Left ventricle myocardium superior (tissue), 1 donor: ENCODE data around the gene GATA6. TPM values are rescaled to one million over a fixed set of nuclear protein-coding genes. Genes with fewer than 3 reads are reported as not detected.

Source experiments
- ATAC-seq: fragments of 200-7000 bp; cut with Tn5 transposase; one replicate; pipeline ENCODE4 v1.9.1; 2020; ENCODE audit warnings: mild to moderate bottlenecking, moderate library complexity
- DNase-seq: peaks from one replicate; pipeline ENCODE4 v3.0.0-alpha.2; 2020
- intact Hi-C: fragments of 100-400 bp; cut with micrococcal nuclease; formaldehyde crosslinking; loops from one replicate; pipeline ENCODE4 v1.11.0; 2022
- total RNA-seq: library from RNA; stranded (reverse); fragmentation: NEBNext Ultra II Directional; extraction: Animal tissue kit (Norgen Biotek cat#: 25700); gene quantifications from one replicate; pipeline ENCODE4 v1.2.1, GENCODE V29; 2021
- donor health status: DM: no; HTN: yes; CAD: no; lungs with severe emphysema.

GATA6 gene
- total RNA-seq, 1 donor from 2014 or later, result 62.3 TPM

DNA sequence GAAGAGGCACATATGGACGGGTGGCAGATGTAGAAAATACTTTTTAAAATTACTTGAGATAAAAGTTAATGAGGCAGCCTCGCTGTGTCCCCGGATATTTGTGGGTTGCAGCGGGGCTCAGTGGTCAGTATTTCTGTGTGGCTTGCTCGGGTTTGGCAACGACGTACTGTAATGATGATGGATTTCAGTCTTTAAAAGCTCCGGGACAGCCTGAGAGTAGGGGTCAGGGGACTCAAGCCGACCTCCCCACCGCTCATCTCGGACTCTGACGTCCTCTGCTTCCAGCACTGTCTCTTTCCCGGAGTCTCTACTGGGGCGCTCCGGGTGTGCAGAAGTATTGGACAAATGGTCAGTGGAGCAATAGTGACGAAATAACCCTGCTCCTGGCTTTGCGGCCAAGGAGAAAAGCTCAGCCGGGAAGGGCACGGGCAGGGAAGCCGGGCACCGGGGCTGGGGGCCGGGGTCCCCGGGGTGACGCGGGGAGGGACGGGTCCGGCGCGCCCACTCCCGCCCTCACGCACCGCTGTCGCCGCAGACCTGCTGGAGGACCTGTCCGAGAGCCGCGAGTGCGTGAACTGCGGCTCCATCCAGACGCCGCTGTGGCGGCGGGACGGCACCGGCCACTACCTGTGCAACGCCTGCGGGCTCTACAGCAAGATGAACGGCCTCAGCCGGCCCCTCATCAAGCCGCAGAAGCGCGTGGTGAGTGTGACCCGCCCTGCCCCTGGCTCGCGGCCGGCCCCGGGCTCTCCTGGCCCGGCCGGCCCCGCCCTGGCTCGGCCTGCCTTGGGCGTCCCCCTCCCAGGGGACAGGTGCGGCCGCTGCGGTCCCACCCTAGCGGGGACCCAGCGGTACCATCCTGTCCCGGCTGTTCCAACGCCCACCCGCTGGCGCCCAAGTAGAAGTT lies 7.3 kb downstream of the GATA6 start:
- ATAC-seq (peak; percentile 52), DNase-seq (peak; percentile 66)
- intact Hi-C loops, result no loop called here

GRCh38 chr18:22177327-22177871 lies 8.0 kb downstream of the GATA6 start:
- DNase-seq (no peak), ATAC-seq (no peak)
- intact Hi-C loops, result no loop called here

DNA sequence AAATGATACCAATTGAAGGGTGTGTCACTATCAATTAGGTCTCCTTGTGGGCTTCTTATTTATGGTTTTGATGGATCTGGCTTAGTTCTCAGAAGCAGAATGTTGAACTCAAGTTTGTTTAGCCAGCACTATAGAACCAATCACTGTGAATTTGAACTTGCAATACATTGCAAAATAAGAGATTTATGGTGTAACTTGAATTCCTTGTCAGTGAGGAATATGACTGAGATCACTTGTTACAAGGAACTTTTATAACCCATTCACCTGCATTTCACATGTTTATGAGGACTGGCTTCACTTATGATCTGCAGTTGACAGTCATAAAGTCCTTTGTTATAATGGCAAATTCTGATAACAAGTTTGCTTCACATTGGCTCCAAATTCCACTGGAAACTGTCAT lies 9.8 kb downstream of the GATA6 start:
- no peak for DNase-seq
- ATAC-seq, result no peak
- intact Hi-C loops, result no loop called here

DNA sequence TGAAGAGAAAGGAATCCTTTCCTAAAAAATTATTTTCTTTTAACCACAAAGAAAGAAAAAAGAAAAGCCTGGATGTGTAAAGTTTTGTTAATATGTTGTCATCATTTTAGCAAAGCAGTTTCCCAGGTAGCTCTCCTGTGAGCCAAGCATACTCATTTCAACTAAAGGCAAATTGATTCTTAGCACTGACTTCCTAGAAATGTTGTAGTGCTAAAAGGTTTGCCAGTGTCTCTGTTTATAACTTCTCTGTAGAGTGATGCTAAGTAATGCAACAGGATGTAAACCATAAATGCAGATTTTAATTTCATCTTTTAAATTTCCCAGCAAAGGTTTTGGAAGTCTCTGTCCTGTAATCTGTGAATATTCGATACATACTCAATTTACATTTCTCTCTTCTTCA lies 10.2 kb downstream of the GATA6 start:
- DNase-seq, result no peak
- intact Hi-C loops, result loop anchor here (10.0 kb wide), 1 partner anchor 385 kb away; no protein-coding TSS in a partner anchor
- no peak for ATAC-seq

DNA sequence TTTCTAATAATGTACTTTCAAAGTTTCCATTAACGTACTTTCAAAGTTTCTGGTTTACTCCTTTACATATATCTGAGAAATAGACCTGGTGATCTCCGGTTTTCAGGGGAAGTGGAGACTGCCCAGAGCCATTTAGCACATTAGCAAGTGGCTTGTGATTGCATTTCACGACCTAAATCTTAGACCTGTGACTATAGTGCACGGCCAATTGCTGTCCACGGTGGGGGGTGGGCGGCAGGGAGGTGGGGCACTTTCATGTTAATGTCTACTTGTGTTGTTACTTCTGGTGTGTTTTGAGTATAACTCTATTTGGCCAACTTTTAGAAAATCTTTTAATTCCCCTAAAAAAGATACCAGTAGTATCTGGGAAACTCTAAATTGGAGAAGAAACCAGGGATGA lies 11.3 kb downstream of the GATA6 start:
- intact Hi-C loops, result loop anchor here (10.0 kb wide), 1 partner anchor 384 kb away; no protein-coding TSS in a partner anchor
- DNase-seq (no peak), ATAC-seq (no peak)

GRCh38 chr18:22182884-22183697 lies 13.7 kb downstream of the GATA6 start:
- intact Hi-C loops, result loop anchor here (10.0 kb wide), 1 partner anchor 382 kb away; no protein-coding TSS in a partner anchor
- DNase-seq, result no peak
- ATAC-seq, result no peak

DNA sequence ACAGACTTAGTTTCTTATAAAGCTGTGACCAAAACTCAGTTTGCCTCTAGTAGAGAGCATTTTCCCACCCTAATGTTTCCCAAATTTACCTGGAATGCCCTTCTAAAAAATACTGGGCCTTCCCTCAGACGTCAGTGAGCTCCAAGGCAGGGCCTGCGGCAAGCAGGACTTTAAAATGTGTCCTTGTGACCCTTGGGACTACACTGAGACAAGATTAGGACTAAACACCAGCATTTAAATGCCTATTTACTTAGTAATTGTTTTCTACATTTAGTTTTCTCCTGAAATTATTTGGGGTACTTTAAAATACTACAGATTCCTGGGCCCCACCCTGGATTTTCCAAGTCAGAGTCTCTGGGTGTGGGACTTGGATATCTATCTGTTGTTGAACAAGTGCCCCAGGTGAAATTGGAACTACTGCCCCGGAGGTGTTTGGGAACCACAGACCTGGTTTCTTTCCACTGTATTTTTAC lies 14.3 kb downstream of the GATA6 start:
- ATAC-seq (no peak), DNase-seq (no peak)
- intact Hi-C loops, result loop anchor here (10.0 kb wide), 1 partner anchor 381 kb away; no protein-coding TSS in a partner anchor

GRCh38 chr18:22184573-22184972 lies 15.2 kb downstream of the GATA6 start:
- ATAC-seq (peak; percentile 46), DNase-seq (peak; percentile 45)
- intact Hi-C loops, result loop anchor here (10.0 kb wide), 1 partner anchor 380 kb away; no protein-coding TSS in a partner anchor

GRCh38 chr18:22185273-22185672 lies 15.9 kb downstream of the GATA6 start:
- ATAC-seq (peak; percentile 63), DNase-seq (peak; percentile 69)
- intact Hi-C loops, result loop anchor here (10.0 kb wide), 1 partner anchor 380 kb away; no protein-coding TSS in a partner anchor

DNA sequence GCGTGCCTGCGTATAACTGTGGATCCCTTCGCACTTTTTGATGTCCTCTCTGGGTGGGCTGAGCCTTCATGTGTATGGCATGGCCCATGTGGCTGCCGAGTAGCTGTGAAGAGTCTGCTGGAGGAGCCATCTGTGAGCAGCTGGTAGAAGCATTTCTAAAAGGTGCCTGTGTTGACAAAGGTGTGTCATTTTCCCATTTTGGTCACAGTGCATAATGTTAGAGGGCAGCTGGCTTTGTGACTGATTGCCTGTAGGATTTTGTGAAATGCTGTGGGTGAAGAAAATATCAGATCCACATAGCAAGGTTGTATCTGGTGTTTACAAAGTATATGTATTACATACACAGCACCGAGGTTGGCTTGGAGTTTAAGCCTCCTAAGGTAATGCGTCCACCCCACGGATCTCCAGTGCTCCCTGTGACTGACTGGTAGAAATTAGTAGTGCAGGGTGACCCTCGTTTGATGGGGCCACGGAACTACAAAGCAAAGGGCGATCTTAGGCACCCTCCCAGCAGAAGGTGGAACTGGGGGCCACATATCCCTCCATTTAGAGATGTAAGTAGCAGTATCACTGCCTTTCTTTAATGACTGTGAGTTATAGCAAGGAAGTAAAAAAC lies 16.5 kb downstream of the GATA6 start:
- ATAC-seq (peak; percentile 1), DNase-seq (no peak)
- intact Hi-C loops, result loop anchor here (10.0 kb wide), 1 partner anchor 379 kb away; no protein-coding TSS in a partner anchor

GRCh38 chr18:22186484-22186971 lies 17.1 kb downstream of the GATA6 start:
- no peak for DNase-seq

DNA sequence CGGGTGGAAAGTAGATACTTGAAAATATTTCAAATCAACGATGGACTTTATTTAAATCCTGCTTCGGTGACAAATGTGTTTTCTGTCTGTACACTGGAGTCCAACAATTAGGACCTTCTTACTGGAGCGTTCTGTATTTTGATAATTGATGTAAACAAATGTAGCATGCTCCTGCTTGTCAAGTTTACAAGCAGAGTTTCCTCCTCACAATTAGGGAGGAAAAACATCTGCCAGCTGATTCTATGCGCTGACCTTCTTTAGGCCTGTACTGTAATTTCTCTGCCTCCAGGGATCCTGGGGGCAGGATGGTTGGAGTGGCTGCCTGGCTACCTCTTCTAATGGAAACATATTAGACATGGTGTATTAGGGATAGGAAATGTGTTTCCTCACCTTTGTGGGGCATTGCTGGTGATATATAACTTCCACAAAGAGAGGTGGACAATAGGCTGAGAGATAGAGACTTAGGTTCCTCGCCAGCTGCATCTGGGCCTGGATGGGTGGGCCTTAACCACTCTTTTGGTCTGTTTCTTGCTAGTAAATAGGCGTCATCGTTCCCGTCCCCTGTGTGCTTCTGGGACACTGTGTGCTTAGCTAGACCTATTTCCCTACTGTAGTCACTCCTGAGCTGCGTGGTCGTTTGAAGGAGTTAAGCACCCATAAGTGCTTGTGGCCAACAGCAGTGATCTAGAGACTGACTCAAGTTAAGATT lies 19.3 kb downstream of the GATA6 start:
- DNase-seq, result peak; percentile 63
- intact Hi-C loops, result loop anchor here (10.0 kb wide), 1 partner anchor 376 kb away; no protein-coding TSS in a partner anchor
- ATAC-seq, result peak; percentile 53

More at GRCh38 chr18:22186484-22186971, 17.1 kb downstream of the GATA6 start:
- peak; percentile 10 for ATAC-seq
- intact Hi-C loops, result loop anchor here (10.0 kb wide), 1 partner anchor 378 kb away; no protein-coding TSS in a partner anchor

DNA sequence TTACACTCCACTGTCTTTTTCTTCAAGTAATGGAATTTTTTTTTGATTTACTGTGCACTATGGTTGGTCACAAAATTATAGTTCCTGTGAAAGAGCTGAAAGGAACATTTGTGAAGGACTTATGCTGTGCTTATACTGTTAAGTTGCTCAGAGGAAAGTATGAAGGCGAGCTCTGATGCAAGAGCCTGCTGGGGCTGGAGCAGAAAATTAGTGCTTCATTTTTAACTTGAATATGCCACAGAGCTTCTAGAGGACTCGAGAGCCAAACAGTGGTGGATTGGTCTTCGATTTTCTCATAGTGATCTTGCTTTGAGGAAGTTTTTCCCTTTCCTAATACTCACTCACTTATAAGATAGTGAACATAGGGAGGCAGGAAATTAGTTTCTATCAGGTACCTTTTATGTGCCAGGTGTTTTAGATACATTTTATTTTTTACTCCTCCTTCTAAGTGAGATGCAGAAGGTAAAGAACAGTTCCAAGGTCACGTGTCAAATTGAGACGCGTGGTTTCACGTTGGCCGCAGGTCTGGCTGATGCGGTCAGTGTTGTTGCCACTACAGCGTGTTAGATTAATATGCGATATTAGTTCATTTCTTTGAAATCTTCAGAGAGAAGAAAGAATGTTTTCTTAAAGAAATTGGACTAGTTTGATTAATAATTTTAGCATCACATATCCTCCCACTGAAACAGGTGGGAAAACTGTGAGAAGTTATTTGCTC lies 20.2 kb downstream of the GATA6 start:
- no peak for DNase-seq
- intact Hi-C loops, result loop anchor here (10.0 kb wide), 1 partner anchor 375 kb away; no protein-coding TSS in a partner anchor
- ATAC-seq, result no peak

DNA sequence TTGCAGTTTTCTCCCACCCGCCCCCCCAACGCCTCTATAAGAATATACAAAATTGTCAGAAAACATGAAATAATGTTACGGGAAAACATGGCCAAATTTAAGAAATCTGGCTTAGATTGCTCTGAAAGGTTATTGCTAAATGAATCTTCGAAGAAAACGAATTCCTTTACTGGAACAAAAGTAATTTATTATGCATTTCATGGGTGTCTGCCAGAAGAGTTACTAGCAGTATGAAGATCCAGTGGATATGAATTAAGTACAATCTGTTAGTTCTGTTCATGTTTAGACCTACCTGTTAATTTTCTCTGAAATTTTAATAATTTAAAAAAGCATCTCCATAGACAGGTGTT lies 21.9 kb downstream of the GATA6 start:
- DNase-seq (no peak), ATAC-seq (no peak)
- intact Hi-C loops, result no loop called here

DNA sequence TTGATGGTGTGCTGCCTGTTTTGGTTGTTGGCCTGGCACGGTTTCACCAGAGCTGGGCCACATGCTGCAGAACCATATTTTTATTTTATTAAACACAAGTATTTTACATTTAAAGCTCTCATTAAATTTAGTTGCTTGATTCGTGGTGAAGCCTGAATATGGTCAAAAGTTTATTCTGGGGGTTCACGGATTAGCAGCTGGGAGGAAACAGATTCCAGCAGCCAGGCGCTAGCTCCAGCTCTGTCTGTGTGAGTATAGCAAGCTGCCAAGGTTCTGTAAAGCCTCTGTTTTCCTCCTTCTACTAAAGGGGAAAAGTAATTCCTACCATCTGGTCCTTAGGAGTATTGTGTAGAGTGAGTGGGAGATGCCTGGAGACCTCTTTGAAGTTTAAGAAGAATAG lies 22.5 kb downstream of the GATA6 start:
- ATAC-seq (peak; percentile 4), DNase-seq (no peak)
- intact Hi-C loops, result no loop called here

DNA sequence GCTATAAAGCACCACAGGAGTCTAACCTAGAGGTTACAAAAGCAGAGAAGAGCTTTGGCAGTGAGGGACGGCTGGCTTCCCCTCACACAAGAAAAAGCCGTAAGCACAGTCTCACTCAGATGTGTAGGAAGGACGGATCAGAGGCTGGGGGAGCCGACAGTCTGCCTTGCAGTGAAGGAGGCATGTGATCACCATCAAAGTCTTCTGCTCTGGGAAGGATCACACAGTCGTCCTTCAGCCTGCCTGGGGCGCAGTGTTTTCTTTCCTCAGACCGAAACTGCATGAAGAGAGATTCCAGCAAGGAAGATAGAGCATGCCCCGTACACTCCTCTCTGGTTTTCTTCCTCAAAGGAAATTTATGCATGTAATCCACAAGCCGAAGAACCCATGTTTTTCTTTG lies 24.1 kb downstream of the GATA6 start:
- intact Hi-C loops, result no loop called here
- DNase-seq (no peak), ATAC-seq (peak; percentile 31)

- ATAC-seq, result peak; percentile 45
- DNase-seq, result peak; percentile 51
- intact Hi-C loops, result no loop called here
These were observed 24.8 kb downstream of the GATA6 start for GRCh38 chr18:22194151-22194598.
